Inflammatory macrophage (primary cell): ENCODE data around the gene MRPL42.
"Not testable (repeated sequence)": the region's sequence is repeated elsewhere in the genome, so short reads cannot be mapped to it uniquely, and the experiment has no call there.

Source experiments
- DNase-seq, 2 donors: peaks; one replicate each; pipeline ENCODE4 v3.0.0-alpha.2; 2020 to 2022

Gene MRPL42

GRCh38 chr12:93549174-93549573 is 81.9 kb downstream of the MRPL42 start:
- no peak for DNase-seq

GRCh38 chr12:93550748-93551611 is 83.7 kb downstream of the MRPL42 start:
- no peak for DNase-seq

- DNase-seq: no peak
Measured at GRCh38 chr12:93552427-93552826, 85.1 kb downstream of the MRPL42 start.

GRCh38 chr12:93557879-93558278 is 90.6 kb downstream of the MRPL42 start:
- DNase-seq: not testable (repeated sequence)

- not testable (repeated sequence) for DNase-seq
Measured at GRCh38 chr12:93558685-93559084, 91.4 kb downstream of the MRPL42 start.

- DNase-seq: no peak
Measured at GRCh38 chr12:93563807-93564538, 96.7 kb downstream of the MRPL42 start.

- DNase-seq: no peak
Measured at GRCh38 chr12:93565760-93566159, 98.4 kb downstream of the MRPL42 start.
